Superior temporal gyrus (tissue), 1 donor: Measurements from ENCODE around the gene GRP.

ENCODE experiments used
- DNase-seq: peaks from one replicate; pipeline ENCODE4 v3.0.0-alpha.2; 2016; ENCODE audit errors: extremely low spot score

Gene GRP

DNA sequence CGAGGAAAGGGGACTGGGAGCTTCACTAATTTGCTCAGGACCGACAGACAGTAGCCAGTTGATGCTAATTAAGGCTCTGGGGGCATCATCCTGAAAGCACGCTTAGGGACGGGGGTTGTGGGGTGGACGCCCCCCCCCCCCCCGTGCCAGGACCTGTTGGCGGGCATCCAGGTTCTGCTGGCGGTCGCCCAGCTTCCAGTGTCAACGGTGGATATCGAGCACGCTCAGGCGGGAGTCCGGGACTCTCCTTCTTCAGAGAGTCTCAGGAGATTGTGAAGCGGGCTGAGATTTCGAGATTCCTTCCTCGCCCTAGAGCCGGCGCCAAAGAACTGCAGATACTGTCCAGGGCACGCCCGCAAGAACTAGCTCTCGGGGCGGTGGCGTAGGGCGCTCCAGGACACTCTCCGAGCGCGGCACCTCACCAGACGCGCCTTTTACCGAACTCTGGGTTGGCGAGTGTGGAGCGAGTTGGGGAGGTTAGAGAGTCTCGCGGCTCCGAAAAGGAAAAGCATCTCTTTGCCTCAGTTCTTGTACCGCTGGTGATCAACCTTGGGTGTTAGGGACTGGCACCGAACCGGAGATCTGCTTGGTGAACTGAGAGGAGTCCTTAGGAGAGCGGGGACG, 47.7 kb downstream of the GRP start:
- DNase-seq: no peak

DNA sequence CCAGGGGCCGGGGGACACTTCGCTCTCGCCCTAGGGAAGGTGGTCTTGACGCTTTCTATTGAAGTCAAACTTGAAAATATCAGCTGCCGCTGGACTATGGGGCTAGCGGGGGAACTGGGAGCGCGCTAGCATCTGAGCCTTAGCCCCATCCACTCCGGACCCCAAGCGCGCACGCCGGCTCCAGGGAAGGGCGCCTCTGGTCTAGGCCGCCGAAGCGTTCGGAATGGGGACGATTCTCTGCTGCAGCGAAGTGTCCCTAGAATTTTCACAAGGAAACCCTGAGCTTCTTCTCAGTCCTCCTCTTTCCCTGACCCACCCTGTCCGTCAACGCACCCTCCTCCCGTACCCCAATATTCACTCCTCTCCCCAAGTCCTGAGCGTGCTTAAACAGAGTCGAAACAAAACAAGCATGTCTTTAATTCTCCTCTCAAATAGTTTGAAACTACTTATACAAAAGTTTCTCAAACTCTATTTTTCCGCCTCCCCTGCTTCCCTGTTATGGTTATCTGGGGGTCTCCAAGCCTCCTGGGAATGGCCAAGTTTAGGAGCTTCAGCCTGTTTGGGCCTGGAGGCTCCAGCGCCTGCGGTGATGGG, 48.3 kb downstream of the GRP start:
- no peak for DNase-seq

DNA sequence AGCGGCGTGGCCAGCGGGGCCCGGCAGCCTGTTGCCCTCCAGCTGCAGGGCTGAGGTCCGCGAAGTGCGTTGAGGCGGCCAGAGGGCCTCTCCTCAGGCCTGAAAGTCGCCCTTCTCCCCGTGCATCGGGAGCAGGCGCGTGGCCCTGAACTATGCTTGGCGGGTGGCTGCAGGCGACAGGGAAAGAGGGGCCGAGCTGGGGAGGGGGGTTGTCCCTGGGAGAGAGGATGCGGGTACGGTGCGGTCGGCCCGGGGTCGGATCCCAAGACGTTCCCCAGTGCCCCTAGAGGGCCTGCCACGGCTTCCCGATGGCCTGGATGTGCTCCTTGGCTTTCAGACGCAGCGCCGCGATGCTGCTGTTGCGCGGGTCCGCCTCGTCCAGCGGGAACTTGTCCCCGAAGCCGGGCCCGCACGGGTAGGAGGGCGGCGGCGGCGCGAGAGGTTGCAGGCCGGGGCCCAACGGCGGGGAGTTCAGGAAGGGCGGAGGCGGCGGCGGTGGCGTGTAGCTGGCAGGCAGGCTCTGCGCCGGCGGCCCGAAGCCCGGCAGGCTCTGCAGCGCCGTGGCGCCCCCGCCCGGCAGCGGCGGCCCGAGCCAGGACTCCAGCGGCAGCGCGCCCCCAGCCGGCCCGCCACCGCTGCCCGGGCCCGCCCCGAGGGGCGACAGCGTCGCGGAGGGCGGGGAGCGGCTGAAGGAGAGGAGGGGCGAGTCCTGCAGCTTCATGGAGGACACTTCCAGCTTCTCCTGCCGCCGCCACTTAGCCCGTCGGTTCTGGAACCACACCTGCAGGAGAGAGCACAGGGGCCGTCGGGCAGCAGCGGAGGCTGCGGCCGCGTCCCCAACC, 49.0 kb downstream of the GRP start:
- no peak for DNase-seq

DNA sequence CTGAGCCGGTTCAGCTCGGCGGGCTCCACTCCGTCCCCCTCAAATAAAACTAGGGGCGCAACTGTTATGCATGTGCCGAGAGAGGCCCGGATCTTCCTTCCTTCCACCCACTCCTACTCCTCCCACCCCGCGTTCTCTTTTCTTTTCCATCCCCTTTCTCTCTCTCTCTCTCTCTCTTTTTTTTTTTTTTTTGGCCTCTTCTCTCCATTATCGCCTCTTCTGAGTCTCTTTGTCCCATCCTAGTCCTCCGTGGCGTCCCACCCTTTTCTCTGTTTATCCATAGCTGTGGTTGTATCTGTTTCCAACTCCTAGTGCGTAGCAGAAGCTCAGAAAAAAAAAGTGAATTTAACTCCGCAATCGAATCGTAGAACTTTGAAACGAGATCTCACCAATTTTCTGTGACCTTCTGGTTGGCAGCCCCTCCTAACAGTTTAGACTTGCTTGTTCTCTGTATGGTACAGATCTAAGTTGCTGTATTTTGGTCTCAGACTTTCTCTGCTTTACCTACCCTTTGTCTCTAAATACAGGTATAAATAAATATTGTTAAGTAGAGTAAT, 49.7 kb downstream of the GRP start:
- DNase-seq: no peak

DNA sequence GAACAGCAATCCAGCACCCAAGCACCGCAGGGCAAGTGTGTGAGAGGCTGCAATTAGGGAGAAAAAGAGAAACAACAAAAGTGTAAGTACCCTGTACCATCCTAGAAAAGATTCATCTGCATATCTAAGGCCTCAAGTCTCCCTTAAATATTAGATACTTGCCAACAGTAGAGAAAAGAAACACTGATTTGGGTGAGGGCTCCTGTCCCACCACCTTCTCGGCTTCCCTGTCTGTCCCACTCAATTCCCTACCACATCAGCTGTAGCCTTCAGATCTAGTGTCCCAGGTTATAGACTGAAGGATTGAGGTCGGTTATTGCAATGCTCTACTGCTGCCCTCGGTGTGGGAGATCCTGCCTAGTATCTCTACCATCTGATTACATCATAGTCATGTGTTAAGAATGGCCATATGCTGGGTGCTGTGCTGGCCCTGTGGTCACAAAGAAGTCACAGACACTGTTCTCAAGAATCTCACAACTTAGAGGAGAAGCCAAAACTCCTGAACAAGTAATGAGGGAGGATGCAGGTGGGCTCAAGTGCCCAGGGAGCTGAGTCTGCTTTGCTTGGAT, 50.8 kb downstream of the GRP start:
- DNase-seq: no peak

DNA sequence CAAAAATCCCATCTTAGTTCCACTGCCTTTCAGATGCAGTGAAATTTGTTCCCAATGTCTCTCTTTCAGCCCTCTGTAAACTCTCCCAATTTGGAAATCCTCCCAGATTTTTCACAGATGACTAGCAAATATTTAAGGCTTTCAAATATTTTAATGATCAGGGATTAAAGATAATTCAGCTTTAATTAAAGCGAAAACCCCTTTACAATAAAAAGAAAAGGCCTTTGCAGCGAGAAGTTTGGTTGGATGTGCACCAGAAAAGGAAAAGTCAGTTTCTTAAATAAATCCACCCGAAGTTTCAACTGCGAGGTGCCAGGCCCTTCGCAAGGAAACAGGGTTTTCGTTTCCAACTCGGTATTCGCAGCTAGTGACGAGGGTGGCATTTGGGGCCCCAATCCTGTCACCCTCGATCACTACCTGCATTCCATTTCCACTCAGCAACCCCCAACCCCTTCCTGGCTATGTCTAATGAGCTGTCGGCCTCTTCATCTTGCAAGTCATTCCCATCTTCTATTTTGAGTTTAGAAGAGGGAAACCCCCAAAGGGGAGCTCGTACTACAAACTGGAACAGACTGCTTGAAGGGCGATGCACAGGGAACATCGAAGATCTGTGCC, 51.8 kb downstream of the GRP start:
- no peak for DNase-seq

DNA sequence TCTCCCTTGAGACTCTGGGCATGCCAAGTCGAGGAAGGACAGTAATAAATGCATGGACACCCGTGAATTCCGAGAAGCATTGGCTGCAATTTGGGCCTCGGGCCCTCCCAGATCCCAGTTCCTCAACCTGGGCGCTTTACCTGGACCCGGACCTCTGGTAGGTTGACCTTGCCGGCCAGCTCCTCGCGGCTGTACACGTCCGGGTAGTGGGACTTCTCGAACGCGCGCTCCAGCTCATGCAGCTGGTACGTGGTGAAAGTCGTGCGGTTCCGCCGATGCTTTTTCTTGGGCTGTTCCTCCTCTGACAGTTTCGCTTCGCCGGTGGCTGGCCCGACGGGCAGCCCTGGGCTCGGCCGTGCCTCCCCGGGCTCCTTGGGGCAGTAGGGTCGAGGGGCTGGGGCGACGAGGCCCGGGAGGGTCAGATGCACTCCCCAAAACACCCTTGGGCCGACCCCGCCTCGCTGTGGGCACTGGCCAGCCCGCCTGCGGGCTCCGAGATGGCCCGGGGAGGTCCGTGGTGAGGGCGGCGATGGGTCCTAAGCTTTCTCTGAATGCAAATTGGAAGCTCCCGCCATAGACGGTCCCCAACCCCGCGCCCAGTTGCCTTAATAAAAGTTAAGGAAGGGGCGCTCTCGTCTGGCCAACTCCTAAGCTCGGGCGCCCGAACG, 52.4 kb downstream of the GRP start:
- DNase-seq: no peak

DNA sequence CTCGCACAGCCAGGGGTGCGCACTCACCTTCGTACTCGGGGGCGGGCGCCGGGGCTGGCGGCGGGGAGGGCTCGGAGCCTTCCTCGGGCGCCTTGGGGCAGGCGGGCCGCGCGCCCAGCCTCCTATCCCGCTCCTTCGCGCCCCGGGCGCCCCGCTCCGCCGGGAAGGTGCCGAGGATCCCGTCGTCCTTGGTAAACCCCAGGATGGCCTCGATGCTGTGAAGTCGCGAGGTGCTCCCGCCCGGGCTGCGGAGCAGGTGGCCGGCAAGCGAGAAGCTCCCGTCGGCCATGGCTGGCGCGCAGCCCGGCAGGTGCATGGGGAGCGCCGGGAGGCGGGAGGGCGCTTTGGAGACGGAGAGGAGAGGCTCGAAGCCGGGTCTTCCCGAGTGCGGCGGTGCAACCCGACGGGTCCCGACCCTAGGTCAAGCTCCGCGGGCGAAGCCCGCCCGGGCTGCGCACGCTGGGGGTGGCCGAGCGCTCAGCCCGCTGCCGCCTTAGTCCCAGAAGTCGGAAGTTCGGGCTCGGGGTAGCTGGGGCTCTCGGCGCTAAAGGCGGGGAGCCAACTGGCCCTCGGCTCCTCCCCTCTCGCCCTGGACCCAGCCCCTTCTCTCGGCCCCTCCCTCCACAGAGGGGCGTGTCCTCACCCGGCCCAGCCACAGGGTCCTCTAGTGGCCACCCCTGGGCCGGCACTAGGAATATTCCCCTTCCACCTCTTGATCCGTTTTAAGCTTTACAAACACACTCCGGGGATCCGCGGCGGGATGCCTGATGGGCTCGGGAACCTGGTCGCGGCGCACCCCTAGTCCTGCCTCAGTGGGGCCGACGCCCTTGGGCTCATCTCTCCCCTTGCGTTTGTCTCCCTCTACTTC, 53.2 kb downstream of the GRP start, which contains the start of gene RAX:
Gene RAX (minus strand): TSS at position 564 of the 868 bp plus-strand sequence. CDS start 248 bp downstream, at position 316.
- no peak for DNase-seq

DNA sequence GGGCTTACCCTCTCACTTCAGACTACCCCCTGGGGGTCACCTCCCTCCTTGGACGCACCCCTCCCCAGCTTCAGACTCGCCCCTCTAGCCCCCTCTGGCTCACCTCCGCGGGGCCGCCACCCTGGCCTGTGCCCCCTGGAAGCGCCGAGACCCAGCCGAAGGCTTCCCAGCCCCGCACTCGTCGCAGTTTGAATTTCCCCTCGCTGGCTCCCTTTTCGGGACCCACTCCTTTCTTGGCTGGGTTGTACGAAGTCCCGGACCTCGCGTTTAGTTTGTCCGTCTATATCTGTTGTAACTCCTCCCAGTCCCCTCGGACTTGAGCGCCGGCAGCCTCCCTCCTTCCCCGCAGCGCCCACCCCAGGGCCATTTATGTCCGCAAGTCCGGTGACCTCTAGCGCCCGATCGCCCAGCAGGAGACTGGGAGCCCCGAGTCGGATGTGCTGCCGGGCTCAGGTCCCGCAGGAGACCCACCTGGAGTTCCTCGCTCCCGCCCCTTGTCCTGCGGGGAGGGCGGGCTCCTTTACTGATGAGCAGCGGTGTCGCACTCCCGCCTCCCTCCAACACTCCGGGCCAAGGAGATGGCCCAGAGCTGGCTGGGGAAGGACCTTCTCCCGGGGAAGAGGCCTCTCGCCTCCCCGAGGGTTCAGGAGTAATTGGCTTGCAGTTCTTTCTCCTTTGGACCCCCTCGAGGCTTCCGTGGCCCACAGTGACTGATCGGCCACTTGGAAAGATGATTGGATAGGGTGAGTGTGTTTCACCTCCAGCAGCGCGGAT, 54.0 kb downstream of the GRP start:
- DNase-seq: no peak

DNA sequence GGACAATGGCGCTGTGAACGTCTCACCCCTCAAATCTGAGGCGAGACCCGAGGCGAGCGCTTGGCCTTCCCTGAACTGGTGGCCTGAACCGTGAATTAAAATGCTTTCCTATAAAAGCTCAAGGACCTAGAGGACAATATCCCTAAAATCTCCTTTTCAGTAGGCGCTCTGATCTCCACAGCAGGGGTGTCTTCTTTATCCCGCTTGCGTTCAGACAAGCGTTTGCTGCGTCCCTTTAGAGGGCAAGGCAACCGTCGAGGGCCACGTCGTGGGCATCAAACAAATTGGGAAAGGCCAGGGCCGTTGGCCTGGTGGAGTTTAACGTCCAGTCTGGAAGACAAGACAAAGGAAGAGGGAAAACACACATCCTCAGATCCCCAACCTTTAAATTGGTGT, 54.6 kb downstream of the GRP start:
- no peak for DNase-seq

DNA sequence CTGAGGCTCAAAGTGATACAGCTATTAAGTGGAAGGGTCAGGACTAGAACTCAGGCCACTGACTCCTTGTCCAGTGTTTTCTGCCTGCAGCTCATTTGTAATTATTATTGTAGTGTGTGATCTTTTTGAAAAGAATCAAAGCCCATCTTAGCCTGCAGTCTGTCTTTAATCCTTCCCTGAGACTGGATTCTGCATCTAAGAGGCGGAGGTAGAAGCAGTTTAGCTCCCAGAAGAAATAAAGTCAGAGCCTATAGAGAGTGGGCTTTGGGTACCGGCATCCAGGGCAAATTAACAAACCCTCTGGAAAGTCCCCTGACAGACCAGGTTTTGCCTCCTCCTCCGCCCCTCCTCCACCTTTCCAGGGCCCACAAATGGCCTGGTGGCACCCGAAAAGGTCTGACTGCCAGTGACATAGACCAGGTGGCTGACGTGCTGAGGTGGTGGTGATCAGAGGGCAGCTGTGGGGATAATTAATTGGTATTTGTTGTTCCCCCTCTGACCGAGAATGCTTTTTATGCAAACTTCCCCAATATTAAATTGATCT, 55.5 kb downstream of the GRP start:
- no peak for DNase-seq

DNA sequence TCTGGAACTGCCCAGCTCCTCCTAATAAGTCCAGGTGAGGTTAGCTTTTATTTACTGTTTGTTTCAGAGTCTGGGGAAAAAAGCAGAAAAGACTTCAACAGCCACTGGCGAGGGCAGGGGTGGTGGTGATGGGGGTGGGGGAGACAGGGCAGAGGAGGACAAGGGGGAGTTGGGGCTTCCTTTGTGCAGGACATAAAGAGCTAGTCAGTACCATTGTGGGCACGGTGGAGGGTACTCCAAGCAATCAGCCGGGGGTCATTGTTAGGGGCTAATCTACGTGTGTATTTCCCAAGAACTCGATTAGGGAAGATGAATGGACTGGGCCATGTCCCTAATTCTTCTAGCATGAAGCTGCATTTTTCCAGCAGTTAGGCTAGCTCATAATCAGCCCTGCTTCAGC, 56.1 kb downstream of the GRP start:
- DNase-seq: no peak

DNA sequence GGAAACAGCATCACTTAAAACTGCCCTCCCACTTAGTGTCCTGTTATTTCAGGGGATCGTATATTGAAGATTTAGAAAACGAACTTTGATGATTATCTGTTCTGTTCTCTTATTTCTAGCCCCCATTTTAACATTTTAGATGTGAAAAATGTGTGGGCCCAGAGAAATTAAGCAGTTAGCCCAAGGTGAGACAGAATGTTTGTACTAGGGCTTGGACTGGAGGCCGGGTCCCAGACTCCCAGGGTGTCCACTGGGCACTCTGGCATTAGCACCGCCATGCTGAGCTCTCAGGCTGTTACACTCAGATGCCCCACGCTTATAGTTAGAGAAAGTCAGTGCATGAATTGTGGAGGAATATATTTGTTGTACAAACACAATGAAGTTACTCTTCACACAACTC, 58.8 kb downstream of the GRP start:
- no peak for DNase-seq

DNA sequence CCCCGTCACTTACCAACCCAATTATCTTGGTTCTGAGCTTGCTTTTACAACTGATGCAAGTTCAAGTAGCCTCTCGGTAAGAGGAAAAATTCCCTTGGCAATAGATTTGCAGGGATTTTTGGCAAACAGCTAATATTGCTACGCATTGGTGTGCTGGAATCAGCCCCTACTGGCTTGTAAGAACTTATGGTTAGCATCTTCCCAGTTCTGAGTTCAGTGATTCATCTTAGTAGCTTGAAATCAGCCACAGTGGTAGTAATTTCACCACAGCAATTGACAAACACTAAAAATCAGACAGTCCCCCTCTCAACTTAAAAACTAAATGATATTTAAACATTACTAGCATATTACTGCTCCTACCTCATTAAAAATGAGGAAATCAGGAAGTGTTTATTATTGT, 59.2 kb downstream of the GRP start:
- no peak for DNase-seq

DNA sequence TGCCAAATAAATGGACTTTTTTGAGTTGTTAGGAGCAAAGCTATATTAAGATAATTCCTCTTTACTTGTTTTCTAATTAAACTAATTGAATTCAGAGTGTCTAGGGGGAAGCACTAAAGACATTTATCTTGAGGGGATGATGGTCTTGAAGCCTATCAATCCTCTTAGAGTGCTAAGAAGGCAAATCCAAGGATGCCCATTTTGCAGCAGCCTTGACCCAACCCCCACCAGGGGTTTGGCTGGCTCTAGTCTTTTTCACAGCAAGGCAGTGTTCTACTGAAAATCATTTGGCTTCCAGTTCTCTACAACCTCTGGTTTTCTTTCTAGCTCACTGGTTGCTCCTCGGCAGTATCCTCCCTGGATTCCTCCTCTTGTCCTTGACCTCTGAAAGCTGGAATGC, 59.8 kb downstream of the GRP start:
- no peak for DNase-seq
